ENCODE measurements around the gene PTPRN. TPM values are rescaled to one million over a fixed set of nuclear protein-coding genes. Genes with fewer than 3 reads are reported as not detected.
A peak's percentile ranks its signal among the peaks of the same experiment; 100 is the strongest.

PTPRN gene
- total RNA-seq, 2 donors from 2014 or later: not detected

DNA sequence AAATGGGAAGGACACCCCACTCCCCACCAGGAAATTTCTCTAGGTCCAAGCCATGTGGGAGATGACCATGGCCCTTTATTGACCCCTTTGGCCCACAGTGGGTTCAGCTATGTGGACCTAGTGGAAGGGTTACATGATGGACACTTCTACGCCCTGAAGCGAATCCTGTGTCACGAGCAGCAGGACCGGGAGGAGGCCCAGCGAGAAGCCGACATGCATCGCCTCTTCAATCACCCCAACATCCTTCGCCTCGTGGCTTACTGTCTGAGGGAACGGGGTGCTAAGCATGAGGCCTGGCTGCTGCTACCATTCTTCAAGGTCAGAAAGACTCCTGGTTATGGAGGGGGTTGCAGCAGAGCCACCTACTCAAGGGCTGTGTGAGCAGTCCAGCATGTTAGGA, 62.6 kb downstream of the PTPRN start:
- no peak for ATAC-seq (ENCODE audit: insufficient number of reproducible peaks, low FRiP score, low read depth)
- H3K27me3 ChIP-seq (replicated peaks; ENCODE audit: insufficient read depth): no peaks in the 10 kb centered on the region
- no peak for DNase-seq (ENCODE audit: low spot score)
- H3K27ac ChIP-seq: peak overlapping the region; percentile 91 to 92
- peaks cover 7% of the 10 kb centered on the region for H3K36me3 ChIP-seq
- no peak overlapping the region for H3K4me3 ChIP-seq
- H3K4me1 ChIP-seq (ENCODE audit: control insufficient read depth in 1 of 2, low read depth in 2 of 2): peaks cover 42 to 66% of the 10 kb centered on the region in 2 donors
- TF ChIP-seq CTCF (IDR thresholded peaks at IDR 0.05): no peak
- no peaks in the 10 kb centered on the region for H3K9me3 ChIP-seq

DNA sequence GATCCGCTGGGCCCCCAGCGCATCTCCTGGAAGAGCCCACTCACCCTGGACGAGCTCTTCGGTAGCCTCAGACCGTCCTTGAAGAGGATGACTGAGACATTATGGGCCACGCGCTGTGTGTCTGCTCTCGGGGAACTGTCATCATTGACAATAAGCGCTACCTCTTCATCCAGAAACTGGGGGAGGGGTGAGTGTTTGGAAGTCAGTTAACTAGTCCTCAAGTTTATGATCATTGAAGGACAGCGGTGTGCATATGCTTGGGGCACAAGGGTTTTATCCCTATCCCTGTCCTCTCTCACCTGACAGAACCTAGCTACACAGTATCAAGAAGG, 63.3 kb downstream of the PTPRN start:
- peak overlapping the region; percentile 80 for H3K4me3 ChIP-seq
- no peaks in the 10 kb centered on the region for H3K27me3 ChIP-seq (replicated peaks; ENCODE audit: insufficient read depth)
- peaks cover 36 to 59% of the 10 kb centered on the region in 2 donors for H3K4me1 ChIP-seq (ENCODE audit: control insufficient read depth in 1 of 2, low read depth in 2 of 2)
- peak overlapping the region; percentile 91 to 92 for H3K27ac ChIP-seq
- TF ChIP-seq CTCF (IDR thresholded peaks at IDR 0.05): no peak
- H3K36me3 ChIP-seq: peaks cover 5% of the 10 kb centered on the region
- no peak for ATAC-seq (ENCODE audit: insufficient number of reproducible peaks, low FRiP score, low read depth)
- no peak for DNase-seq (ENCODE audit: low spot score)
- no peaks in the 10 kb centered on the region for H3K9me3 ChIP-seq

- peaks cover 30 to 54% of the 10 kb centered on the region in 2 donors for H3K4me1 ChIP-seq (ENCODE audit: control insufficient read depth in 1 of 2, low read depth in 2 of 2)
- ATAC-seq (ENCODE audit: insufficient number of reproducible peaks, low FRiP score, low read depth) (peak; percentile 71), DNase-seq (ENCODE audit: low spot score) (no peak)
- peaks cover under 1% of the 10 kb centered on the region for H3K36me3 ChIP-seq
- peak within 1 kb of the TSS; percentile 91 to 92 for H3K27ac ChIP-seq
- peak within 1 kb of the TSS; percentile 80 for H3K4me3 ChIP-seq
- H3K9me3 ChIP-seq: no peaks in the 10 kb centered on the region
- TF ChIP-seq CTCF (IDR thresholded peaks at IDR 0.05): no peak
- H3K27me3 ChIP-seq (replicated peaks; ENCODE audit: insufficient read depth): no peaks in the 10 kb centered on the region
These were observed 63.9 kb downstream of the PTPRN start, which contains the start of the genes GLB1L and STK16 for GRCh38 chr2:219245148-219245898. Gene GLB1L, minus strand, starts transcription at chr2:219245444. Its CDS starts 1,871 bp downstream, at chr2:219243573. Gene STK16, plus strand, starts transcription at chr2:219245479. Its CDS starts 521 bp downstream, at chr2:219246000.

DNA sequence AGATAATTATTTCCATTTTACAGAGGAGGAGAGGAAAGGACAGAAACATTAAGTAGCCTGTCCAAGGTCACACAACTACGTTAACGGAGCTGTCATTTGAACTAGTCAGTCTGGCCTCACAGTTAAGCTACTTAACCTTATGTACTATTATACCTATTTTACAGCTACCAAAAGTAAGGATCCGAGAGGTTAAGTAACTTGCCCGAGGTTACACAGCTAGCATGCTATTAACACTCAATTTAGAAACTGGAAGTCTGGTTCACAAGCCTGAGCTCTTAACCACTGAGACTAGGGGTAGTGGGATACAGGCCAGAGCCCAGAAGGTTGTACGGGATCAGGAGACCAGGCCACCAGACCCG, 64.4 kb downstream of the PTPRN start:
- H3K27ac ChIP-seq: peak overlapping the region; percentile 91 to 92
- no peaks in the 10 kb centered on the region for H3K36me3 ChIP-seq
- no peaks in the 10 kb centered on the region for H3K27me3 ChIP-seq (replicated peaks; ENCODE audit: insufficient read depth)
- TF ChIP-seq CTCF (IDR thresholded peaks at IDR 0.05): no peak
- peak overlapping the region; percentile 80 for H3K4me3 ChIP-seq
- H3K9me3 ChIP-seq: no peaks in the 10 kb centered on the region
- DNase-seq (ENCODE audit: low spot score): no peak
- H3K4me1 ChIP-seq (ENCODE audit: control insufficient read depth in 1 of 2, low read depth in 2 of 2): peaks cover 25 to 48% of the 10 kb centered on the region in 2 donors
- no peak for ATAC-seq (ENCODE audit: insufficient number of reproducible peaks, low FRiP score, low read depth)

DNA sequence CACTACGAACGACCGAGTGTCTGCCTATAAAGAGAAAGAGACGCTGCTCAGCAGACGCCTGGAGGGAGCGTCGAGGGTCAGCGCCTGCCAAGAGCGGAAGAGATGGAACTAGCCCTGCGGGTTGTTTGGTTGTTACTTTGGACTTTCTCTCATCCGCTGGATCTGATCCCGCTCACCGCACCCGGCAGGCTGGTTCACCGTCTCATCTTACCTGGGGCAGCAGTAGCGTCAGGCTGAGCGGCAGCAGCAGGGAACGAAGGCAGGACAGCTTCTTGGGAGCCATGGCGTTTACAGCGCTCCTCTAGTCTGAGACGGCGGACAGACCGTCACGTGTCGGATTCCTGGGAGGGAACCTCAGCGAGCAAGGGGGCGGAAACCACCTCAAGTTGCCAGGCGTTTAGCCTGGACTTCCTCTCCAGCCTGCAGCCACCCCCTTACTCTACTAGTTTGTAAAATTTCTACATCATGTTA, 65.9 kb downstream of the PTPRN start:
- H3K9me3 ChIP-seq: no peaks in the 10 kb centered on the region
- TF ChIP-seq CTCF (IDR thresholded peaks at IDR 0.05): no peak
- no peaks in the 10 kb centered on the region for H3K36me3 ChIP-seq
- H3K27me3 ChIP-seq (replicated peaks; ENCODE audit: insufficient read depth): no peaks in the 10 kb centered on the region
- ATAC-seq (ENCODE audit: insufficient number of reproducible peaks, low FRiP score, low read depth) (no peak), DNase-seq (ENCODE audit: low spot score) (no peak)
- H3K4me3 ChIP-seq: peak overlapping the region; percentile 15
- H3K4me1 ChIP-seq (ENCODE audit: control insufficient read depth in 1 of 2, low read depth in 2 of 2): peaks cover 13 to 34% of the 10 kb centered on the region in 2 donors
- H3K27ac ChIP-seq: no peak overlapping the region

Other genes with a start within 250 kb of the PTPRN start
- 1 to 10 TPM in 1 of 2 donors, not detected in 1; 1.6 TPM for gene IHH, start 248.5 kb downstream of the PTPRN start, total RNA-seq
- 10 to 100 TPM; 10.3 to 14.5 TPM for gene NHEJ1, start 148.6 kb downstream of the PTPRN start, total RNA-seq
- gene SLC23A3, start 139.4 kb downstream of the PTPRN start, total RNA-seq: 1 to 10 TPM; 1.4 to 3.4 TPM
- gene CNPPD1, start 132.5 kb downstream of the PTPRN start, total RNA-seq: 10 to 100 TPM; 31.9 to 51.0 TPM
- 10 to 100 TPM; 43.8 to 58.6 TPM for gene RETREG2, start 131.1 kb downstream of the PTPRN start, total RNA-seq
- gene ZFAND2B, start 102.6 kb downstream of the PTPRN start, total RNA-seq: 10 to 100 TPM; 21.7 to 83.8 TPM
- gene ABCB6, start 90.4 kb downstream of the PTPRN start, total RNA-seq: 10 to 100 TPM; 12.7 to 26.0 TPM
- gene ATG9A, start 79.8 kb downstream of the PTPRN start, total RNA-seq: 10 to 100 TPM; 39.4 to 60.4 TPM
- 10 to 100 TPM; 69.7 to 72.6 TPM for gene ANKZF1, start 79.6 kb downstream of the PTPRN start, total RNA-seq
- 10 to 100 TPM in 1 of 2 donors, 1 to 10 TPM in 1; 9.1 to 13.7 TPM for gene GLB1L, start 64.0 kb downstream of the PTPRN start, total RNA-seq
- gene STK16, start 63.9 kb downstream of the PTPRN start, total RNA-seq: 10 to 100 TPM; 10.7 to 11.7 TPM
- not detected for gene TUBA4B, start 56.2 kb downstream of the PTPRN start, total RNA-seq
- gene TUBA4A, start 55.5 kb downstream of the PTPRN start, total RNA-seq: 10 to 100 TPM; 20.4 to 84.6 TPM
- gene DNAJB2, start 30.0 kb downstream of the PTPRN start, total RNA-seq: 10 to 100 TPM; 56.9 to 61.2 TPM
- not detected for gene RESP18, start 23.3 kb upstream of the PTPRN start, total RNA-seq
- gene DNPEP, start 78.5 kb upstream of the PTPRN start, total RNA-seq: 10 to 100 TPM; 42.7 to 51.2 TPM
- 100 to 1,000 TPM; 146 to 302 TPM for gene DES, start 109.0 kb upstream of the PTPRN start, total RNA-seq
- 100 to 1,000 TPM; 426 to 455 TPM for gene SPEG, start 125.4 kb upstream of the PTPRN start, total RNA-seq
- gene GMPPA, start 189.5 kb upstream of the PTPRN start, total RNA-seq: 10 to 100 TPM; 30.5 to 56.5 TPM
- gene ASIC4, start 205.1 kb upstream of the PTPRN start, total RNA-seq: under 1 TPM in 1 of 2 donors, not detected in 1; 0.41 TPM
- 100 to 1,000 TPM; 184 to 269 TPM for gene CHPF, start 234.4 kb upstream of the PTPRN start, total RNA-seq
- gene TMEM198, start 234.6 kb upstream of the PTPRN start, total RNA-seq: 1 to 10 TPM; 1.4 to 3.9 TPM

Data from thoracic aorta (tissue), 2 donors.